ENCODE data around the gene TSPAN16. TPM values are rescaled to one million over a fixed set of nuclear protein-coding genes. Genes with fewer than 3 reads are reported as not detected.

Gene TSPAN16
- total and polyA plus RNA-seq, 2 of the 13 experiments (the other 11 are each of a cell fraction or from before 2014, with no cell fraction given) = not detected

DNA sequence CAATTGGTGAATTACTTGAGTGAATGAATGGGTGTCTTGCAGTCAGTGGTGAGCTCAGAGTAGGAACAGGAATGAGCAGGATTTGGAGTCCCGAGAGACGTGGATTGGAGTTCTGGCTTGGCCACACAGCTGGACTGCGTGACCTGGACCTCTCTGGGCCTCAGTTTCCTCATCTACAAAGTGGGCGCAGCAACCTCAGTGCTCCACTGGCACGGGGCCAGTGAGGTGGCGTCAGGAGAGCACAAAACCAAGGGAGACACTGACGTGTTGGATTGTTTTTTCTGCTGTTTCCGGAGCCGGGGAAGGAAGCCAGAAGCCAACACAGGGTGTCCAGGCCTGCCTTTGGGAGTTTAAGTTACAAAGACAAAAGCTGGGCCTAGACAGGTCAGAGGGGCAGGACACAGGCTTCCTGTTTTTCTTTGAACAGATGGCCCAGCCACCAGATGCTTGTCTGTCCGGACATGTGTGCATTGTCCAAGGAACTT is 27.1 kb upstream of the TSPAN16 start (continued):
- TF ChIP-seq ZNF691 (CRISPR knock-in tag; IDR thresholded peaks at IDR 0.05; ENCODE audit: borderline replicate concordance, low read depth) = peak; percentile 83
- peak; percentile 76; the same call in 1 of the 2 replicates for TF ChIP-seq ADNP (CRISPR knock-in tag; IDR thresholded peaks at IDR 0.05)
- TF ChIP-seq GABPA (IDR thresholded peaks at IDR 0.05; ENCODE audit: low read depth, low read length) = no peak
- TF ChIP-seq GABPA (CRISPR knock-in tag; IDR thresholded peaks at IDR 0.05; ENCODE audit: low read depth) = peak; percentile 66
- no peak for TF ChIP-seq IKZF4 (CRISPR knock-in tag; IDR thresholded peaks at IDR 0.05; ENCODE audit: borderline replicate concordance, low read depth, not compliant biosample characterization)
- peak; percentile 42; the same call in 1 of the 2 replicates for TF ChIP-seq PAXIP1 (CRISPR knock-in tag; conservative IDR thresholded peaks at IDR 0.05)
- TF ChIP-seq KAT8 (CRISPR knock-in tag; IDR thresholded peaks at IDR 0.05) = no peak
- TF ChIP-seq, protein P1, sequence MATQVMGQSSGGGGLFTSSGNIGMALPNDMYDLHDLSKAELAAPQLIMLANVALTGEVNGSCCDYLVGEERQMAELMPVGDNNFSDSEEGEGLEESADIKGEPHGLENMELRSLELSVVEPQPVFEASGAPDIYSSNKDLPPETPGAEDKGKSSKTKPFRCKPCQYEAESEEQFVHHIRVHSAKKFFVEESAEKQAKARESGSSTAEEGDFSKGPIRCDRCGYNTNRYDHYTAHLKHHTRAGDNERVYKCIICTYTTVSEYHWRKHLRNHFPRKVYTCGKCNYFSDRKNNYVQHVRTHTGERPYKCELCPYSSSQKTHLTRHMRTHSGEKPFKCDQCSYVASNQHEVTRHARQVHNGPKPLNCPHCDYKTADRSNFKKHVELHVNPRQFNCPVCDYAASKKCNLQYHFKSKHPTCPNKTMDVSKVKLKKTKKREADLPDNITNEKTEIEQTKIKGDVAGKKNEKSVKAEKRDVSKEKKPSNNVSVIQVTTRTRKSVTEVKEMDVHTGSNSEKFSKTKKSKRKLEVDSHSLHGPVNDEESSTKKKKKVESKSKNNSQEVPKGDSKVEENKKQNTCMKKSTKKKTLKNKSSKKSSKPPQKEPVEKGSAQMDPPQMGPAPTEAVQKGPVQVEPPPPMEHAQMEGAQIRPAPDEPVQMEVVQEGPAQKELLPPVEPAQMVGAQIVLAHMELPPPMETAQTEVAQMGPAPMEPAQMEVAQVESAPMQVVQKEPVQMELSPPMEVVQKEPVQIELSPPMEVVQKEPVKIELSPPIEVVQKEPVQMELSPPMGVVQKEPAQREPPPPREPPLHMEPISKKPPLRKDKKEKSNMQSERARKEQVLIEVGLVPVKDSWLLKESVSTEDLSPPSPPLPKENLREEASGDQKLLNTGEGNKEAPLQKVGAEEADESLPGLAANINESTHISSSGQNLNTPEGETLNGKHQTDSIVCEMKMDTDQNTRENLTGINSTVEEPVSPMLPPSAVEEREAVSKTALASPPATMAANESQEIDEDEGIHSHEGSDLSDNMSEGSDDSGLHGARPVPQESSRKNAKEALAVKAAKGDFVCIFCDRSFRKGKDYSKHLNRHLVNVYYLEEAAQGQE (IDR thresholded peaks at IDR 0.05; ENCODE audit: borderline replicate concordance in 1 of 2, low read depth in 1 of 2, low read length in 2 of 2) = no peak
- TF ChIP-seq ZNF709 (CRISPR knock-in tag; IDR thresholded peaks at IDR 0.05) = no peak
- no peak for TF ChIP-seq ZNF597 (CRISPR knock-in tag; IDR thresholded peaks at IDR 0.05)
- TF ChIP-seq ATM (IDR thresholded peaks at IDR 0.05; ENCODE audit: borderline replicate concordance) = no peak
- TF ChIP-seq SRY (CRISPR knock-in tag; IDR thresholded peaks at IDR 0.05) = no peak
- no peak for TF ChIP-seq IKZF1 (IDR thresholded peaks at IDR 0.05)
- no peak for TF ChIP-seq FOXK1 (CRISPR knock-in tag; IDR thresholded peaks at IDR 0.05; ENCODE audit: borderline replicate concordance, low read depth)
- TF ChIP-seq, protein P2, sequence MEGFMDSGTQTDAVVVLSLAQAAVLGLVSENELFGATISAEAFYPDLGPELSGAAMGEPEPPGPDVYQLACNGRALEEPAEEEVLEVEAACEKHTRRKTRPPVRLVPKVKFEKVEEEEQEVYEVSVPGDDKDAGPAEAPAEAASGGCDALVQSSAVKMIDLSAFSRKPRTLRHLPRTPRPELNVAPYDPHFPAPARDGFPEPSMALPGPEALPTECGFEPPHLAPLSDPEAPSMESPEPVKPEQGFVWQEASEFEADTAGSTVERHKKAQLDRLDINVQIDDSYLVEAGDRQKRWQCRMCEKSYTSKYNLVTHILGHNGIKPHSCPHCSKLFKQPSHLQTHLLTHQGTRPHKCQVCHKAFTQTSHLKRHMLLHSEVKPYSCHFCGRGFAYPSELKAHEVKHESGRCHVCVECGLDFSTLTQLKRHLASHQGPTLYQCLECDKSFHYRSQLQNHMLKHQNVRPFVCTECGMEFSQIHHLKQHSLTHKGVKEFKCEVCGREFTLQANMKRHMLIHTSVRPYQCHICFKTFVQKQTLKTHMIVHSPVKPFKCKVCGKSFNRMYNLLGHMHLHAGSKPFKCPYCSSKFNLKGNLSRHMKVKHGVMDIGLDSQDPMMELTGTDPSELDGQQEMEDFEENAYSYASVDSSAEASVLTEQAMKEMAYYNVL (CRISPR knock-in tag; IDR thresholded peaks at IDR 0.05; ENCODE audit: borderline replicate concordance) = no peak
- TF ChIP-seq SOX5 (CRISPR knock-in tag; IDR thresholded peaks at IDR 0.05; ENCODE audit: borderline replicate concordance) = peak; percentile 62; the same call in 1 of the 2 replicates
- no peak for TF ChIP-seq SMYD3 (CRISPR knock-in tag; IDR thresholded peaks at IDR 0.05)
- no peak for TF ChIP-seq CEBPG (CRISPR knock-in tag; IDR thresholded peaks at IDR 0.05)
